Endodermal cell (in vitro differentiated cells): ENCODE data around the gene LTBP1. TPM values are rescaled to one million over a fixed set of nuclear protein-coding genes. Genes with fewer than 3 reads are reported as not detected.

ENCODE experiments used
- DNase-seq: peaks from one replicate; pipeline ENCODE4 v3.0.0-alpha.2; 2017
- H3K27ac ChIP-seq: 2 replicates; pipeline ENCODE4 v1.5.1; 2013; ENCODE audit warnings: mild to moderate bottlenecking, low read depth, low read length, moderate library complexity
- H3K27me3 ChIP-seq: 2 replicates; pipeline ENCODE4 v1.6.1; 2013; ENCODE audit warnings: mild to moderate bottlenecking, low read length, moderate library complexity; ENCODE audit not compliant: insufficient read depth, control insufficient read depth, poor library complexity, severe bottlenecking
- H3K36me3 ChIP-seq: 2 replicates; pipeline ENCODE4 v1.7.0; 2013; ENCODE audit warnings: mild to moderate bottlenecking, low read length, moderate library complexity; ENCODE audit not compliant: control insufficient read depth, insufficient read depth
- H3K4me1 ChIP-seq: one replicate; pipeline ENCODE4 v1.7.0; 2013; ENCODE audit warnings: low read length; ENCODE audit not compliant: control insufficient read depth, insufficient read depth
- H3K4me3 ChIP-seq: 2 replicates; pipeline ENCODE4 v1.5.1; 2013; ENCODE audit warnings: mild to moderate bottlenecking, low read length, moderate library complexity
- H3K9ac ChIP-seq: 2 replicates; pipeline ENCODE4 v1.6.1; 2013; ENCODE audit warnings: mild to moderate bottlenecking, low read length, moderate library complexity; ENCODE audit not compliant: poor library complexity, severe bottlenecking; ENCODE audit errors: extremely low read depth
- H3K9me3 ChIP-seq: 2 replicates; pipeline ENCODE4 v1.6.1; 2013; ENCODE audit warnings: mild to moderate bottlenecking, low read length, moderate library complexity; ENCODE audit not compliant: control insufficient read depth
- H3K27ac Mint-ChIP-seq: 2 replicates; pipeline ENCODE4 v1.8.0; 2020; ENCODE audit warnings: mixed read lengths
- H3K27me3 Mint-ChIP-seq: 2 replicates; pipeline ENCODE4 v1.8.0; 2021; ENCODE audit warnings: mild to moderate bottlenecking, mixed read lengths; ENCODE audit not compliant: insufficient read depth
- H3K36me3 Mint-ChIP-seq: 2 replicates; pipeline ENCODE4 v1.8.0; 2020; ENCODE audit warnings: low read depth, mixed read lengths
- H3K4me1 Mint-ChIP-seq: 2 replicates; pipeline ENCODE4 v1.8.0; 2020; ENCODE audit warnings: mixed read lengths
- H3K4me3 Mint-ChIP-seq: 2 replicates; pipeline ENCODE4 v1.8.0; 2020; ENCODE audit warnings: mild to moderate bottlenecking, moderate library complexity, mixed read lengths
- H3K9me3 Mint-ChIP-seq: 2 replicates; pipeline ENCODE4 v1.8.0; 2020; ENCODE audit warnings: mild to moderate bottlenecking, mixed read lengths
- CTCF ChIP-seq: fragments of 200-600 bp; sonication (generic); conservative IDR thresholded peaks from 2 replicates; pipeline ENCODE4 v1.5.0; 2021; ENCODE audit warnings: antibody characterized with exemption, mild to moderate bottlenecking
- WGBS, 2 experiments: methylation state at CpG; one replicate each; pipeline versions ENCODE4 v1.1.5 to v1.1.7; 2013; ENCODE audit warnings: missing lambda C conversion rate in 2 of 2, mixed read lengths in 1 of 2; ENCODE audit not compliant: insufficient coverage in 1 of 2, insufficient read length in 1 of 2; 5-methylcytosine and 5-hydroxymethylcytosine counted together
- total RNA-seq, 2 donors: library from RNA; stranded (reverse); fragmentation: NEBNext Ultra II Directional in 1 of 2; extraction: Animal tissue kit (Norgen Biotek cat#: 25700) in 1 of 2; gene quantifications; 2 replicates in 1 of 2; 3 replicates in 1 of 2; pipeline ENCODE4 v1.2.1, GENCODE V29; 2021

Gene LTBP1
- total RNA-seq, 2 donors from 2014 or later, result 43.2 to 43.4 TPM

- no peaks in the 10 kb centered on the region for H3K27me3 Mint-ChIP-seq
- 90% methylated on average over 3 of the region's 3 CpGs for WGBS, 2 experiments
- no peaks in the 10 kb centered on the region for H3K27me3 ChIP-seq
- no peak overlapping the region for H3K9ac ChIP-seq
- no peak overlapping the region for H3K27ac Mint-ChIP-seq
- peaks cover 21% of the 10 kb centered on the region for H3K9me3 ChIP-seq
- no peak overlapping the region for H3K4me3 Mint-ChIP-seq
- peaks cover 19% of the 10 kb centered on the region for H3K36me3 Mint-ChIP-seq
- no peak overlapping the region for H3K4me3 ChIP-seq
- DNase-seq, result no peak
- H3K4me1 ChIP-seq, result no peaks in the 10 kb centered on the region
- H3K4me1 Mint-ChIP-seq, result no peaks in the 10 kb centered on the region
- H3K27ac ChIP-seq, result no peak overlapping the region
- no peaks in the 10 kb centered on the region for H3K9me3 Mint-ChIP-seq
- no peak for TF ChIP-seq CTCF
- no peaks in the 10 kb centered on the region for H3K36me3 ChIP-seq
Measured at GRCh38 chr2:33264766-33265165, 318.0 kb downstream of the LTBP1 start.

DNA sequence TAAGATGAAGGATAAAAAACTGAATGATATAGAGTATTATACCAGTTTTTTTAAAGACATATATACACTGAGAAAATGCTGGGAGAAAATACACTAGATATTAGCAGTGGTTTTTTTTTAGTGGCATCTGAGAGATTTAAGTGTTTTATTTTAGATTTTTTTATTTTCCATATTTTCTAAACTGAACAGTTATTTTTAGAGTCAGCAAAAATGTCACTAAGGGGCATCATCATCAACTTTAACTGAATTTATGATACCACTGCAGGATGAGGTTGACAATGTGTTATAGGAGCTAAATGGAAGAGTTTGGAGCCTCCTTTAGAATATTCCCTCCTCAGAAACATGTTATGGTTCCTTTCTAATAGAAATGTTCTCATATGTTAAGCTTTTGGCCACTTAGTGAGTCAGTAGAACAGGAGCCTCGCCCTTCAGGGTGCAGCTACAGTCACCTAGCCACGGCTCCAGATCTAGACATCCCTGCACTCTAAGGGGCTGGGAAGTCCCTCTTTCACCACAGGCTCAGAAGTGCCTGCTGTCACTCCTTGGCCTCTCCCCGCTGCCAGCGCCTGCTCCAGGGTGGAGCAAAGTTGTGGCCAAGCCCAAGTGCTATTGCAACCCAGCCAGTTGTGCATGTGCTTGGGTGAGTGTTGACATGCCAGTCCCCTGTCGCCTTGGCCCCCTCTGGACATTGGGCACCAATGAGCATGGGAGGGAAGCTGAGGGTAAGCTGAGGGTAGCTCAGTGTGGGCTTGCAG, 319.0 kb downstream of the LTBP1 start:
- Histone ChIP-seq H3K4me1 (no peaks in the 10 kb centered on the region), H3K4me3 (no peak overlapping the region), H3K27me3 (no peaks in the 10 kb centered on the region), H3K27ac (no peak overlapping the region), H3K9me3 (peaks cover 21% of the 10 kb centered on the region), H3K36me3 (no peaks in the 10 kb centered on the region), H3K9ac (no peak overlapping the region)
- no peak for DNase-seq
- 87 to 92% methylated on average over 3 to 5 of the region's 5 CpGs for WGBS, 2 experiments
- no peaks in the 10 kb centered on the region for H3K9me3 Mint-ChIP-seq
- H3K27ac Mint-ChIP-seq, result no peak overlapping the region
- TF ChIP-seq CTCF, result no peak
- H3K4me1 Mint-ChIP-seq, result no peaks in the 10 kb centered on the region
- H3K36me3 Mint-ChIP-seq, result peaks cover 20% of the 10 kb centered on the region
- H3K4me3 Mint-ChIP-seq, result no peak overlapping the region
- H3K27me3 Mint-ChIP-seq, result no peaks in the 10 kb centered on the region

DNA sequence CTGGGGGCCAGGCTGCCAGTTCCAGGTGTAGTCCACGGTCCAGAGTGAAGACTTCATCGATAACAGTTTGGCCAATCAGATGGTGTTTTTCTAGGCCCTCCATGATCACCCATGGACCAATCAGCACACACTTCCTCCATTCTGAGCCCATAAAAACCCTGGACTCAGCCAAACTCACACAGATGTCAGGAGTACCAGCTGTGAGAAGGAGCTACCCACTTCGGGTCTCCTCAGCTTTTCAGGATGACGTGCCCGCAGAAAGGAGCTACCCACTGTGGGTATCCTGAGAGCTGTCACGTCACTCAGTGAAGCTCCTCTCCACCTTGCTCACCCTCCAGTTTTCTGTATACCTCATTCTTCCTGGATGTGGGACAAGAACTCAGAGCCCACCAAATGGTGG, 319.7 kb downstream of the LTBP1 start:
- no peak for DNase-seq
- no peaks in the 10 kb centered on the region for H3K36me3 ChIP-seq
- no peak overlapping the region for H3K4me3 Mint-ChIP-seq

More for the DNA sequence above, 319.7 kb downstream of the LTBP1 start:
- no peaks in the 10 kb centered on the region for H3K27me3 ChIP-seq
- H3K27me3 Mint-ChIP-seq, result no peaks in the 10 kb centered on the region
- 89 to 91% methylated on average over 5 to 6 of the region's 6 CpGs for WGBS, 2 experiments
- H3K4me1 Mint-ChIP-seq, result no peaks in the 10 kb centered on the region
- H3K4me3 ChIP-seq, result no peak overlapping the region
- TF ChIP-seq CTCF, result no peak
- H3K9ac ChIP-seq, result no peak overlapping the region
- peaks cover 20% of the 10 kb centered on the region for H3K36me3 Mint-ChIP-seq
- H3K27ac ChIP-seq, result no peak overlapping the region
- H3K27ac Mint-ChIP-seq, result no peak overlapping the region
- H3K4me1 ChIP-seq, result no peaks in the 10 kb centered on the region
- no peaks in the 10 kb centered on the region for H3K9me3 Mint-ChIP-seq
- H3K9me3 ChIP-seq, result peaks cover 21% of the 10 kb centered on the region
